ENCODE data around the gene GPSM1. TPM values are rescaled to one million over a fixed set of nuclear protein-coding genes. Genes with fewer than 3 reads are reported as not detected.

Gene GPSM1
- total RNA-seq, 1 donor from 2014 or later = 69.0 TPM

DNA sequence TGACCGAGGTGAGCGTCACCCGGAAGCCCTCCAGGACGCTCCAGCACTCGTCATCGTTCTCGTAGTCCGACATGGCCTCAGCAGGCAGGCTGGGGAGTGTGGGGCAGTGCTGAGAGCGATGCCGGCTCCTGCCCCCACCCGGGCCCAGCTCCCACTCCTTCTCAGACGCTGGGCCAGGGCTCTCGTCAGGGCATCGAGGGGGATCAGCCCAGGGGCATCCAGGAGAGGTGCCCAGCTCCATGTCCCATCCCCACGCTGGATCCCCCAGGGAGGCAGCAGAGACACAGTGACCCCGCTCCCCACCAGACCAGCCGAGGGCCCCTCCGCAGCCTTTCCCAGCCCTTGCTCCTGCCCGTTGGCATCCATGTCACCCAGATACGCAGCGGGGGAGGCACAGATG lies 44.7 kb downstream of the GPSM1 start:
- TF ChIP-seq CTCF (IDR thresholded peaks at IDR 0.05; ENCODE audit: borderline replicate concordance) = no peak
- H3K36me3 ChIP-seq = no peaks in the 10 kb centered on the region
- no peak for DNase-seq
- intact Hi-C loops (cut with micrococcal nuclease) = no loop called here
- H3K9me3 ChIP-seq (replicated peaks) = no peaks in the 10 kb centered on the region
- H3K4me1 ChIP-seq = no peaks in the 10 kb centered on the region
- H3K27ac ChIP-seq (replicated peaks) = no peak overlapping the region
- no peak overlapping the region for H3K4me3 ChIP-seq
- no peaks in the 10 kb centered on the region for H3K27me3 ChIP-seq (ENCODE audit: low read depth)

- H3K27ac ChIP-seq (replicated peaks) = no peak overlapping the region
Measured at GRCh38 chr9:136372561-136373299, 45.4 kb downstream of the GPSM1 start.

GRCh38 chr9:136373300-136374182 lies 46.2 kb downstream of the GPSM1 start, which contains the start of gene CARD9:
Gene CARD9, minus strand, starts transcription at chr9:136373669. Its CDS starts 1,591 bp downstream, at chr9:136372078.
- TF ChIP-seq CTCF (IDR thresholded peaks at IDR 0.05; ENCODE audit: borderline replicate concordance) = no peak
- DNase-seq = peak; percentile 44
- Histone ChIP-seq H3K27ac (replicated peaks) (no peak within 1 kb of the TSS), H3K36me3 (no peaks in the 10 kb centered on the region), H3K27me3 (ENCODE audit: low read depth) (no peaks in the 10 kb centered on the region), H3K4me3 (peak within 1 kb of the TSS; percentile 44), H3K9me3 (replicated peaks) (no peaks in the 10 kb centered on the region), H3K4me1 (peaks cover 4% of the 10 kb centered on the region)
- intact Hi-C loops (cut with micrococcal nuclease) = no loop called here

More at GRCh38 chr9:136372561-136373299, 45.4 kb downstream of the GPSM1 start:
- H3K4me3 ChIP-seq = peak overlapping the region; percentile 44
- no peaks in the 10 kb centered on the region for H3K36me3 ChIP-seq
- intact Hi-C loops (cut with micrococcal nuclease) = no loop called here
- H3K9me3 ChIP-seq (replicated peaks) = no peaks in the 10 kb centered on the region
- H3K4me1 ChIP-seq = no peaks in the 10 kb centered on the region
- H3K27me3 ChIP-seq (ENCODE audit: low read depth) = no peaks in the 10 kb centered on the region
- peak; percentile 67 for DNase-seq
- TF ChIP-seq CTCF (IDR thresholded peaks at IDR 0.05; ENCODE audit: borderline replicate concordance) = no peak

DNA sequence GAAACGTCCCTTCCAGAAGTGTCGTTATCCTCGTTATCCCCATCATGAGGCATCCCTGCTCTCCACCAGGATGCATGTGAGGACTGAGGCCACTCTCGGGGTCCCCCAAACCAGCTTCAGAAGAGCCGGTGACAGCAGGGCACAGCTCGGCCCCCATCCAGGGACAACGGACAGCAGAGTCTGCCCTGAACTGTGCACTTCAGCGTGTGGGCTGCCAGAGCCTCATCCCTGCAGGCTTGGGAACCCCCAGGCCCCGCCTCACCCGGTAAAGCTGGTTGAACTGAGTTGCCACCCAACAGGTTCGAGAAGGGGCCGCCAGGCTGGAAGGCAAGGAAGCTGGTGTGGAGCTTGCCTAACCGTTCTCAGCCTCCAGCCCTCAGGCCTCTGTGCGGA lies 46.8 kb downstream of the GPSM1 start:
- H3K4me1 ChIP-seq = peaks cover 11% of the 10 kb centered on the region
- no peaks in the 10 kb centered on the region for H3K9me3 ChIP-seq (replicated peaks)
- no peak overlapping the region for H3K4me3 ChIP-seq
- no peak for TF ChIP-seq CTCF (IDR thresholded peaks at IDR 0.05; ENCODE audit: borderline replicate concordance)
- intact Hi-C loops (cut with micrococcal nuclease) = no loop called here
- no peak overlapping the region for H3K27ac ChIP-seq (replicated peaks)
- H3K36me3 ChIP-seq = no peaks in the 10 kb centered on the region
- DNase-seq = no peak
- no peaks in the 10 kb centered on the region for H3K27me3 ChIP-seq (ENCODE audit: low read depth)

DNA sequence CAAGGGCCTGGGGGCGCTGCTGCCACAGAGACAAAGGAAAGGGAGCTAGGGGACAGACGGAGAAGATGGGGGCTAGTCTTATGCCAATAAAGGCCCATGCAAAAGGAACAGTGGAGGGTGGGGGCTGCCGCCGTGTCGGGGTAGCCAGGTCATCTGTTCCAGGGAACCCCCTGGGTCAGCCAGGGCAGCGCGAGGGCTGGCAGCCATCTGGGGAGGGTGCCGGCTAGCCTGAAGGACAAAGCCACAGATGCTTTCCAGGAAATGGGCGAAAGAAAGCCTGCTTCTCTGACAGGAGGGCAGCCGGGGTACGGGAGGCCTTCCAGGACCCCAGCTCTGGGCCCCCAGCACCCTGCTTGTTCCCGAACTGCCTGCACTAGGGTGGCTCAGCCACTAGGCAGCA lies 47.8 kb downstream of the GPSM1 start:
- no peak overlapping the region for H3K4me3 ChIP-seq
- DNase-seq = no peak
- peaks cover 13% of the 10 kb centered on the region for H3K4me1 ChIP-seq
- H3K27ac ChIP-seq (replicated peaks) = no peak overlapping the region
- intact Hi-C loops (cut with micrococcal nuclease) = no loop called here
- H3K36me3 ChIP-seq = peaks cover 8% of the 10 kb centered on the region
- H3K27me3 ChIP-seq (ENCODE audit: low read depth) = no peaks in the 10 kb centered on the region
- H3K9me3 ChIP-seq (replicated peaks) = no peaks in the 10 kb centered on the region
- no peak for TF ChIP-seq CTCF (IDR thresholded peaks at IDR 0.05; ENCODE audit: borderline replicate concordance)

Data from left ventricle myocardium inferior (tissue), 1 donor.